Endometrium (tissue), 2 donors: ENCODE data around the gene SCP2.

Experiments used
- FAIRE-seq: peaks from 2 replicates; lab custom pipeline; 2012; peaks lifted over from hg19 to GRCh38; lab: Jason Lieb, UNC
- donor health status: control.
- donor health status: control.

Gene SCP2, protein sequence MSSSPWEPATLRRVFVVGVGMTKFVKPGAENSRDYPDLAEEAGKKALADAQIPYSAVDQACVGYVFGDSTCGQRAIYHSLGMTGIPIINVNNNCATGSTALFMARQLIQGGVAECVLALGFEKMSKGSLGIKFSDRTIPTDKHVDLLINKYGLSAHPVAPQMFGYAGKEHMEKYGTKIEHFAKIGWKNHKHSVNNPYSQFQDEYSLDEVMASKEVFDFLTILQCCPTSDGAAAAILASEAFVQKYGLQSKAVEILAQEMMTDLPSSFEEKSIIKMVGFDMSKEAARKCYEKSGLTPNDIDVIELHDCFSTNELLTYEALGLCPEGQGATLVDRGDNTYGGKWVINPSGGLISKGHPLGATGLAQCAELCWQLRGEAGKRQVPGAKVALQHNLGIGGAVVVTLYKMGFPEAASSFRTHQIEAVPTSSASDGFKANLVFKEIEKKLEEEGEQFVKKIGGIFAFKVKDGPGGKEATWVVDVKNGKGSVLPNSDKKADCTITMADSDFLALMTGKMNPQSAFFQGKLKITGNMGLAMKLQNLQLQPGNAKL

DNA sequence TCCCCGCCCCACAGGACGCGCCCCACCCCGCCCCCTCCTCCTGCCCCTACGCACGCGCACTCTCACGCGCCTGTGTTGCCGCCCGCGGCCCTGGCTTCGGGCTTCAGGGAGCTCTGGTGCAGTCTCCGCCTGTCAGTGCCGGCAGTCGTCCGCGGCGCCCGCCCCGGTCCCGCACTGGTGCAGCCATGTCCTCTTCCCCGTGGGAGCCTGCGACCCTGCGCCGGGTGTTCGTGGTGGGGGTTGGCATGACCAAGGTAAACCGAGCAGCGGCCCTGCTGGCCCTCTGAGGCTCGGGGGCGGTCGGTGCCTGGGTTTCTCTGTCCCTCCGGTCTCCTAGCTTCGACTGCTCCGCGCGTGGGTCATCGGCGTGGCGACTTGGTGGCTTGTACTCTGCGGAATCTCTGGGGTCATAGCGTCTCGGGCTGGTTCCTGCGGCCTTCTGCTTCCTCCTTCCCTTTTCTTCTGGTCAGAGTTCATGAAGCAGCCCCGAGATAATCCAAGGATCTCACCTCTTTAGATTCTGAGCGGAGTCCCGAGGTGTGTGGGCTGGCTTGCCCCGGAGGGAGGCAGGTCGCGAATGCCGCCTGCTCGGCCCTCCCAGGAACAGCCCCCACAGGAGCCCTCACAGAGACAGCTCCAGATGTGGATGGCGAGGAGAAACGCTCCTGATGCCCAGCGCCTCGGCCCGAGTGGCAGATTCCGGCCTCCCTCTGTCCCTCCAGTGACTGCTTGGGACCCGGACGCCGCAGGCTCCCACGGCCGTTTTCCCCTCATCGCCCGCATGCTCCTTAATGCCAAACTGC, at the start of gene SCP2:
Gene SCP2, plus strand, starts transcription at position 65 of the 803 bp plus-strand sequence. Its CDS starts 121 bp downstream, at position 186.
- FAIRE-seq = no peak

DNA sequence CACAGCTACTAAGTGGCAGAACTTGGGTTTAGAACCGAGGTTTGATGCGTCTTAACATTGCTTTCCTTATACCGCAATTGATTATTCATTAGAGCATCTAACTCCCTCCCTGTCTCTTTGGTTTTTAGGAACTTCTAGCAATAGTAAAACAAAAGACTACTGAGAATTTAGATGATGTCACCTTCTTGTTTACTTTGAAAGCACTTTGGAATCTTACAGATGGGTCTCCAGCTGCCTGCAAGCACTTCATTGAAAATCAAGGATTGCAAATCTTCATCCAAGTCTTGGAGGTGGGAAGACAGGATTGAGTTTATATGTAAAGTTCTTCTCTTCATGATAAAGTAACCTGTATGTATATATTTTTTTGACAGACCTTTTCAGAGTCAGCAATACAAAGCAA, 49.5 kb upstream of the SCP2 start:
- no peak for FAIRE-seq

DNA sequence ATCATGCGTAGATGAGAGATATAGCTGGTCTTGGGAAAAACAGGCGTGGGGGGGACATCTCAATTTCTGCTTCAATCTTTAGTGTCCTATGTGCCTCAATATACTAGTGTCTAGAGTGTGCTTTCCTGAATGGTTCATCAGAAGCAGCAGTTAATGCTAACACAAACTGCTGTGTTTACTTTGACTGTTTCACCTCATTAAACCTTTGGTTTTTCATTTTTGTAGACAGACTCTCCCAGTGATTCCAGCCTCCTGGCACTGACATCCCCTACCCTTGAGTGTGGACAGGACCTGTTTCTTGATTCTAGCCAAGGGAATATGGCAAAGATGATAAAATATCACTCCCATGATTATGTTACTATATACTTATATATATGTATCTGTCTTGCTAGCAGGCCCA, 46.9 kb upstream of the SCP2 start:
- no peak for FAIRE-seq

DNA sequence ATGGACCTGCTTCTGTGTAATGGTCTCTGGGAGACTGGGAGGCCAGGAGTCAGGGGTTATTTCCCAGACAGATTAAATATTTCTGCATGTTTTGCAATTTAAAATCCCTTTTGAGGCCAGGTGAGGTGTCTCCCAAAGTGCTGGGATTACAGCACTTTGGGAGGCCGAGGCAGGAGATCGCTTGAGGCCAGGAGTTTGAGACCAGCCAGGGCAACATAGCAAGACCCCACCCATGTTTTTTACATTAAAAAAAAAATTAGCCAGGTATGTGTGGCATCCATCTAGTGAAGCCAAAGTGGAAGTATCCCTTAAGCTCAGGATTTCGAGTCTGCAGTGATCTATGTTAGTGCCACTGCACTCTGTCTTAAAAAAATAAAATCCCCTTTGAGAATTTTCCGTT, 39.6 kb upstream of the SCP2 start:
- no peak for FAIRE-seq

DNA sequence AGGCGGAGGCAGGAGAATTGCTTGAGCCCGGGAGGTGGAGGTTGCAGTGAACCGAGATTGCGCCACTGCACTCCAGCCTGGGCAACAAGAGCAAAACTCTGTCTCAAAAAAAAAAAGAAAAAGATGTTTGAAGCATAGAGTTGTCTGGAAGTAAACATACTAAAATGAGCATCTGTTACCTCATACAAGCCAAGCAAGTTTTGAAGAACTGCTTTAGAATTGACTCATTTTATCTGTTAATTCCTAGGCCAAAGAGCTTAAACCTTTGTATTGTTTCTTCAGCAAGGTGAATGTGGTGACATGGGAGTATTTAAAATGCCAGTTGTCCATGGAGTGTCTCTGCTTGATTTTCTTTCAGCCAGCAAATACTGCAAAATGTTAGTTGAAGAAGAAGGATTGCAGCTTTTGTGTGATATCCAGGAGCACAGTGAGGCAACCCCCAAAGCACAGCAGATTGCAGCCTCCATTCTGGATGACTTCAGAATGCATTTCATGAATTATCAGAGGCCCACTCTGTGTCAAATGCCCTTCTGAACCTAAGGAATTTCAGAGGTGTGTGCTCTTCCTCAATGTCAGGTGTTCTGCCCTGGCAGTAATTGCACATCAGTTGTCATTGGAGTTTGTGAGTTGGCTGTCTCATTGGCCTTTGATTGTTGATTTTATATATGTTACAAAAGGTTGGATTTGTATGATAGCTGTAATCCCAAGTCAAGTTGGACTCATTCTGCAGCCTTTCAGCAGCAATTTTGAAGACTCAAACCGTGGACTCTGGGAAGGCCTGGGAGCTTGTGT, 34.5 kb upstream of the SCP2 start:
- FAIRE-seq = no peak

DNA sequence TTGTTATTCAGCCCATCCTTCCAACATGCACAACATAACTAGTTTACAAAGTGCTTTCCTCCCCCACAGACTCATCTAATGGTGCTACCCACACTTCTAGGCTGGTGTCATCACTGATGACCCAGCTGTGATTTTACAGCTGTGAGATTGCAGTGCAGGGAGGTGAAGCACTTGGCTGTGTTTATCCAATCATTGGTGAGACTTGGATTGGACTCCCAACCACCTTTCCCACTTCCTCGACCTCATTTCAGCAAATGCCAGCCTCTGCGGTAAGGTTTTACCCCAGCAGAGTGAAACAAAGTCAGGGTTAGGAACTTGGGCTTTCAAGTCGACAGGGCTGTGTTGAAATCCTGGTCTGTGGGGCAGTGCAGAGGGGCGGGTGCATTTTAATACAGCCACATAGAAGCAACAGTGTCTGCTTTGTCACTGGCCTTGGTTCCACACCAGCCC, 27.6 kb upstream of the SCP2 start:
- FAIRE-seq = no peak

DNA sequence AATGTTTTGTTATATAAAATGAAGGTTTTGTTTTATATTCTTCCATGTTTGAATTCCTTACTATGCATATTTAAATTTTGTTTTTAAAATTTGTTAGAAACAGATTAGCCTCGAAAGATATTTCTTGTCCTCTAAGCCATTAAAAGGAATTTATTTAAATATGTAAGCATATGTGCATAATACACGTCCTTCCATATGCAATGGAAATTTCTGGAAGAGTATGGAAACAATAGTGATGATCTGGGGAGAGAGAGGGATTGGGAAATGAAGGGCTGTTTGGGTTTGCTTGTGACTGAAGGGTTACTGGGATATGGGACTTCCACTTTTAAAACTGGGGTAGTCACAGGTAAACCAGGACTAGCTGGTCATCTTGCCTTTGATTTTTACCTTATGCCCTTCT, 26.7 kb upstream of the SCP2 start:
- no peak for FAIRE-seq

DNA sequence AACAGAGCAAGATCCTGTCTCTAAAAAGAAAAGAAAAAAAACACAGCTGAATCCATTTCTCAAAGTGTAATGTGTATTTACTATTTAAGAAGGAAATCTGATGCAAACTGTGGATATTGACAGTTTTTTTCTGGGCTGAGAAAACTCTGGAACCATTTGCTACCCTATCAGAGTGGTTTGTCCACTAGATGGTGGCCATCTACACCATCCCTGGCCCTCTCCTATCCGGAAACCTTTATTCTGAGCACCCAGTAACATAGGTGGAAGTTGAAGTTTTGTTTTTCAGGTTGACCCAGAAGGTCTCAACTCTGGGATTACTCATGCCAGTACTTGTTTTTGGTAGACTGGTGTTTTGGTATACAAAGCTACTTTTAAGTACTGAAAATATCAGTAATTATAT, 25.7 kb upstream of the SCP2 start:
- no peak for FAIRE-seq

DNA sequence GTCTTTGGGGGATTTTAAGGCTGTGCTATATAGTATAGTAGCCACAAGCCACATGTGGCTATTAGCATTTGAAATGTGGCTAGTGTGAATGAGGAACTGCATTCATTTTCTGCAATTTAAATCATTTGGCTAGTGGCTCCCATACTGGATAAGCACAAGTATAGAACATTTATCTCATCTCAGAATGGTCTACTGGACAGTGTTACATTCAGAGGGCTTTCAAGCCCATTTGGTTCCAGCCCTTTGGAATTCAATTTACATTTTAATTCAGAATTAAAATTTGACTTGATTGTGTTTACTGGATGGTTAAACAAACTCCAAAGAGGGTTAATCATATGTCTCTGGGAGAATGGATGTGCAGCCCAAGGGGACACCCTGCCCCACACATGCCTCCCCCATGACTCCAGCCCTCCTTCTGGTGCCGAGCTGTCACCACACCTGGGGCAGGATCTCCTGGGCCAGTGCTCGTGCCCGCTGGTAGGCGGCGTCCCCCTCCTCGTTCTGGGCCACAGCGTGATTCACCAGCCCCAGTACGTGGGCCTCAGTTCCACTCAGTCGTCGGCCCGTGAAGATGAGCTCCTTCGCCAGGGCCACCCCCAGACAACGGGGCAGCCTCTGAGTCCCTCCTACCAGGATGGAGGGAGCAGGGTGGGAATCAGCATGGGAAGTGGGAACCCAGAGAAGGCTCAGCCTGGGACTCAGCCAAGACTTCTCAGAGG, 22.7 kb upstream of the SCP2 start:
- no peak for FAIRE-seq

DNA sequence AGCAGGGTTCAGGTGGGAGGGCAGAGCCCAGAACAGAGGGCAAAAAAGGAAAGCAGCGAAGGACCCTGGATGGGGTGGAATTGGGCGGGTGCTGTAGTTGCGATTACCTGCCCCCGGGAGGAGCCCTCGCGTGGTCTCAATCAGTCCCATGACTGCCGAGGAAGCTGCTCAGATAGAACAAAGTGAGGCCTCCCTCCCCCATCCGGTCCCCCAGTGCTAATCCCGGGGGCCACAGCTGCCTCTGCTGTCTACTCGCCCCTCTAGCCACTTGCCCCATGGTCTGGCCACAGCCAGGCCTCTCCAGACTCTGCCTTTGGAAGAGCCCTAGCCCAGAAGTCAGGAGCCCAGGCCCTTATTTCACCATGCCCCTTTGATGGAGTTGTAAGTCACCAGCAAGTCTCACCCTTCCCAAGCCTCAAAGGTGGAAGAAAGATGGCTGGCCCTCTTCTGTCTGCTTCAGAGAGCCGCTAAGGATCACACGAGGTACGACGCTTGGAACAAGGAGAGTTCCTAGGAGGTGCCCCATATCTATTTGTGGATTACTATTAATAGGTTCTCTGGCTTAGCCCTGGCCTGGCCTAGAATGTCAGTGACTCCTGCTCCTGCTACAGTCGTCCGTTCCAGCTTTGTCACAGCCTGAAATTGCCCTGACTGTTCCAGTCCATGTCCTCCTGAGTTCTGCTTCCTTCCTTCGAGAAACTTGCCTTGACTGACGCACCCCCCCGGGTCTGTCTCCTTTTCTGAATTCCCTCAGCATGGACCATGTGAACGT, 22.0 kb upstream of the SCP2 start:
- no peak for FAIRE-seq

DNA sequence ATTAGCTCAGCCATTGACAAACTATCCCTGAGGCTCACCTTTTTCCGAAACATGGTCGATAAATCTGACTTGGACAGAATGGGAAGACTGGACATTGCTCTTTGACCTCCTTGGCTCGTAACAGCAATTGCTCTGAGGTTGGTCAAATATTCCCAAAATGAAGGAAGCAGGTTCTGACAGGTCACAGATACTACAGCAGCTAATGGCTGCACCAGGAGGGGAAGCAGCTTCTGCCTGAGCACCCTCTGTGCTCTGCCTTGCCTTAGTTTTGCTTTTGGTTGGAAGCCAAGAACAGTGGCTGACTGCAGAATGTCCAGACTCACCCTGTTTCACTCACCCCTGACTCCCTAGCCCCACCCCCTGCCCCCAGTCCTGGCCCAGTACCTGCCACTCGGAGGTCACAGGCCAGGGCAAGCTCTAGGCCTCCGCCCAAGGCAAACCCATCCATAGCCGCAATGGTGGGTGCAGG, 20.9 kb upstream of the SCP2 start:
- FAIRE-seq = no peak

DNA sequence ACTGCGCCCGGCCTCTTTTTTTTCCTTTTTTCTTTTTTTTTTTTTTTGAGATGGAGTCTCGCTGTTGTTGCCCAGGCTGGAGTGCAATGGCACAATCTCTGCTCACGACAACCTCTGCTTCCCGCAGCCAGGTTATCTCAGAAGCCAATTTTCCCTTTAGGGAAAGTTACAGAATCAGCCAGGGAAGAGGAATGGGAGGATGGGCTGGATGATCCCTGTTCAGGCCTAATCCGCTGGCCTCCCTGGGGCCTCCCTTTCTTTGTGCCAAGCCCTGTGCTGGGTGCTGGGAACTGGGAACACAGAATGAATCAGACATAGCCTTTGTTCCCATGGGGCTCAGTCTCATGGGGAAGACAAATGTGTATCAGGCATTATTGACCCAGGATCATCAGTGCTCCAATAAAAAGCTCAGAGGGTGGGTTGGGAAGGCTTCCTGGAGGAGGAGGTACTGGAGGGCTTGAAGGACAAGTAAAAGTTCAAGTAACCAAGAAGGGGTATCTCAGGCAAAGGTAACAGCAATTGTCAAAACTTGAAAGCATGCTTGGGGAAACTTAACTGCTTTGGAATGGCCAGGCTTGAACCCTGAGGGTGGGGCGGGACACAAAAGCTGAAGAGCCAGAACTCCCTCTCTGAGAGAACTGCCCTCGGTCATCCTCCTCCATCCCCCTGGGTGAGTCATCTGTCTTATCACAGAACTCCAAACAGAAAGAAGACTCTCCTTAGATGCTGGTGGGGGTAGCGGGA, 19.8 kb upstream of the SCP2 start:
- FAIRE-seq = no peak

DNA sequence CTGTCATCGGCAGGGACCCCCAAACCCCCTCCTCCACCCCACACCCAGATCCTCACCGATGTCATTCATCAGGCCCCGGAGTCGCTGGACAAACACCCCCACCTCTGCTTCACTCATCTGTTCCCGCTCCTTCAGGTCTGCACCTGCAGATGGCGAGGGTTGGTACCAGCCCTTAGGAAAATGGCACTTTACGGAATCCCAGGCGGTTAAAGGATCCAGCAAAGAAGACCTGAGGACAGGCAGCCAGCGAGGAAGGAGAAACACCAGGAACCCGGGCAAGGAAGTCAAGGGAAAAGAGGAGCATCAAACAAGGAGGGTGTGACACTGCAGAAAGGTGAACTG, 19.3 kb upstream of the SCP2 start:
- no peak for FAIRE-seq

DNA sequence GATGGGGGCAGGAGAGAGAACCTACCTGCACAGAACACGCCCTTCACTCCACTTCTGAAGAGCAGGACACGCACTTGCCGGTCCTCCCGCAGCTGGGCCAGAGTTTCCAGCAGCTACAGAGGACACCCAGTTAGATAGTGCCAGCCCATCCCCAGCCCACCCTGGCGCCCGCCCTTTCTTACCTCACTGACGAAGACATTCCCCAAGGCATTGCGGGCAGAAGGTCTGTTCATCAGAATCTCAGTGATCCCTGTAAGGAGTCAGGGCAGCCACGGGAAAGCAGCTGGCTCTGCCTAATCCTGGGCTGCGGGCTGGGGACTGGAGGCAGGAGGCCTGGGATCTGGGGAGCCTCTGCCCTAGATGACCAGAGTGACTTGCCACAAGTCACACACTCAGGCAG, 15.5 kb upstream of the SCP2 start:
- no peak for FAIRE-seq

DNA sequence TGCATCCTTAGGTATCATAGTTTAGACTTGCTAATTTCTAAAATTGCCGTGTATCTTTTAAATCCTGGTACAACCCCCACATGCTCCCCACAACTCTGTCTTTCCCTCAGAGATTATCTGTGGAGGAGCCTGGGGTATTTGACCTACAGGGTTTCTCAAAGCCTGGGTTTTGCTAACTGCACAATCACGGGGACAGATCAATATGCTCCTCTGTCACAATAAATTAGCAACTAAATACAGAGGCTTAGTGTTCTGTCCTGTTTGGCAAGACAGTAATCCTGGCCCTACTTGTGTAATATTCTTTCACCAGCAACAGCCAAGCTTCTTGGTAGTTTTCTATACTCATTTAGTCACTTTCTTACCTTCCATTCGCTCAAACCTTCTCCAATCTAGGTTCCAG, 14.1 kb upstream of the SCP2 start:
- FAIRE-seq = no peak

DNA sequence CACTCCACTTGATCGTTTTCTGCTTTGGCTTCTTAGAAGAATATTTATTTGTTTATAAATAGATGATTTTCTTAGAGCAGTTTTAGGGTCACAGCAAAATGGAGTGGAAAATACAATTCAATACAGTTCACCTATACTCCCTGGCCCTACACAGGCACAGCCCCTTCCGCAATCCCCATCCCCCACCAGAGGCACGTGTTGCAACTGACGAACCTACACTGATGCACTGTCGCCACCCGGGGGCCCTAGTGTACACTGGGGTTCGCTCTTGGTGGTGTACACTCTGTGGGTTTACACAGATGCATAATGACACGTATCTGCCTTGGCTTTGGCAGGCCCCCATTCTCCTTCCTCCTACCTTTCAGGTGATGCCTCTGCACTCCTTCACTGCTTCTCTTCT, 13.5 kb upstream of the SCP2 start:
- FAIRE-seq = no peak

DNA sequence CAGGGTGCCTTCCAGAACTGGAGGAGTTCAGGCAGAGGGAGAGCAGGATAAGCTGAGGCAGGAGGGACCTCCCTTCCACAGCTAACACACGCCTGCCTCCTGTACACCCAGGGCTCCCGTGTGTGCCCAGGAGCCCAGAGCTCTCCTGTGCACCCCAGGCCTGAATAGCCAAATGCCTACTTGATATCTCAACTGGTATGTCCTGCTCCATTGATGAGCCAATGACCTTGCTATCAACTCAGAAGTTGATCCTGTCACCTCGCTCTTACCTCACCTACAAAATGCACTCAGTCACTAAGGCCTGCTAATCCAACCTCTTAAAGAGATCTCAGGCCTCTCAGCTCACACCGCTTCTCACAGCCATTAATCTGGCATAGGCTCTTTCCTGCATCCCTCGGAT, 12.6 kb upstream of the SCP2 start:
- no peak for FAIRE-seq

DNA sequence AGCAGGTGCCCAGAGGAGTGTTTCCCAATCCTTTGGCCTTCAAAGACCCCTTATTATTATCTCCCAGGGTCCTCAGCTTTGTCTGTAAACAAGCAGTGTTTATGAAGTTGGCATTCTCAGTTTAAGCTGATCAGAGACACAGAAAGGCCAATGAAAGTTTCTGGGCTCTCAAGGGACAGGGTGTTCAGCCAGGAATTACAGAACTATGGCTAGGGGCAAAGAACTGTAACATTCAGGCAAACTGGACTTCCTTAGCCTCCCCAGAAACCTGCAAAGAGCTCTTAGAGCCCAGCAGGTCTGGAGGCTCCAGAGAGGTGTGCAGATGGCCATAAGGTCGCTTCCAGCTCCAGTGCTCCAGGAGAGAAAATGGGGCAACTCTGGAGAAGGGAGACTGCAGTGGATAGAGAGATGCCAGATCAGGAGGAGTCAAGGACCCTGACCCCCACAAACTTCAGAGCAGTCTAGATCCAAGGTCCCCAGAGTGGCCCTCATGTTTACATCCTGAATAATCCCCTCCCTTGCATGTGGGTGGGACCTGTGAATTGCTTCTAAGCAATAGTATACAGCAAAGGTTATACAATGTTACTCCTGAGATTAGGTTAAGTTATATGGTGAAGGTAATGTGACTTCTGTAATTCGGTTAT, 11.7 kb upstream of the SCP2 start:
- no peak for FAIRE-seq

DNA sequence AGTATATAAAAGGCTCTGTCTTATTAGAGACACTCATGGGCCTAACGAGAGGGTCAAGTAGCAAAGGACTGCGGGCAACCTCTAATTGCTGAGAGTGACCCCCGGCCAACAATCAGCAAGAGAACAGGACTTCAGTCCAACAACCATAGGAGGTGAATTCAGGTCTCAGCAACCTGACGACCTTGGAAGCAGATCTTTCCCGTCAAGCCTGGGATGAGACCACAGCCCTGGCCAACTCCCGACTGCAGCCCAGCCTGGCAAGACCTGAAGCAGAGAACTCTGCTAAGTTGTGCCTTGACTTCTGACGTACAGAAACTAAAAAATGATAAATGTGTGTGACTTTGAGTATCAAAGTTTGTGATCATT, 11.2 kb upstream of the SCP2 start:
- no peak for FAIRE-seq
